Measurements from ENCODE around the gene PSEN1. TPM values are rescaled to one million over a fixed set of nuclear protein-coding genes. Genes with fewer than 3 reads are reported as not detected.

PSEN1 gene
- total RNA-seq, 1 experiment from 2014 or later, result 39.3 TPM

- Histone ChIP-seq H3K27me3 (ENCODE audit: control insufficient read depth, insufficient read depth, low read length) (no peaks in the 10 kb centered on the region), H3K27ac (ENCODE audit: low read length) (peak overlapping the region; percentile 54; the same call in 1 of the 2 replicates), H3K4me1 (ENCODE audit: control insufficient read depth, insufficient read depth, low read length) (peaks cover 18% of the 10 kb centered on the region), H3K4me3 (ENCODE audit: low read depth in 2 of 2, low read length in 2 of 2) (no peak overlapping the region), H3K9me3 (ENCODE audit: control insufficient read depth, insufficient read depth, low read depth, low read length) (no peaks in the 10 kb centered on the region), H3K36me3 (ENCODE audit: control insufficient read depth, insufficient read depth, low read length) (no peaks in the 10 kb centered on the region)
- in situ Hi-C loops (cut with HindIII; ENCODE audit: low pct_unique_long_range_greater_than_20kb, low sequenced_read_pairs), result no loop called here
- BruUV-seq (replicated peaks), result no TSS peak
- ATAC-seq (no peak), DNase-seq (ENCODE audit: low read depth, low spot score) (no peak)
- POLR2A ChIA-PET, result interaction anchor here (0.6 kb wide), 1 partner anchor 124 kb away, joined by 3 read pairs; no protein-coding TSS in a partner anchor
- TF ChIP-seq REST (IDR thresholded peaks at IDR 0.05; ENCODE audit: insufficient read depth in 1 of 2, low read depth in 2 of 2, low read length in 1 of 2), result no peak
- TF ChIP-seq SIN3A (IDR thresholded peaks at IDR 0.05; ENCODE audit: borderline replicate concordance, insufficient read depth, low read depth, low read length), result no peak
- no peak for TF ChIP-seq TCF7L2 (IDR thresholded peaks at IDR 0.05; ENCODE audit: low read depth, low read length)
- TF ChIP-seq POLR2AphosphoS5 (IDR thresholded peaks at IDR 0.05; ENCODE audit: low read depth, low read length), result no peak
- TF ChIP-seq, protein P1, sequence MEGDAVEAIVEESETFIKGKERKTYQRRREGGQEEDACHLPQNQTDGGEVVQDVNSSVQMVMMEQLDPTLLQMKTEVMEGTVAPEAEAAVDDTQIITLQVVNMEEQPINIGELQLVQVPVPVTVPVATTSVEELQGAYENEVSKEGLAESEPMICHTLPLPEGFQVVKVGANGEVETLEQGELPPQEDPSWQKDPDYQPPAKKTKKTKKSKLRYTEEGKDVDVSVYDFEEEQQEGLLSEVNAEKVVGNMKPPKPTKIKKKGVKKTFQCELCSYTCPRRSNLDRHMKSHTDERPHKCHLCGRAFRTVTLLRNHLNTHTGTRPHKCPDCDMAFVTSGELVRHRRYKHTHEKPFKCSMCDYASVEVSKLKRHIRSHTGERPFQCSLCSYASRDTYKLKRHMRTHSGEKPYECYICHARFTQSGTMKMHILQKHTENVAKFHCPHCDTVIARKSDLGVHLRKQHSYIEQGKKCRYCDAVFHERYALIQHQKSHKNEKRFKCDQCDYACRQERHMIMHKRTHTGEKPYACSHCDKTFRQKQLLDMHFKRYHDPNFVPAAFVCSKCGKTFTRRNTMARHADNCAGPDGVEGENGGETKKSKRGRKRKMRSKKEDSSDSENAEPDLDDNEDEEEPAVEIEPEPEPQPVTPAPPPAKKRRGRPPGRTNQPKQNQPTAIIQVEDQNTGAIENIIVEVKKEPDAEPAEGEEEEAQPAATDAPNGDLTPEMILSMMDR (IDR thresholded peaks at IDR 0.05), result no peak
- intact Hi-C loops (cut with micrococcal nuclease; ENCODE audit: unreplicated experiment), result no loop called here
- CTCF ChIA-PET, result no interaction called here
Observed at GRCh38 chr14:73225496-73225895, 89.2 kb downstream of the PSEN1 start.

- peak; percentile 78 for ATAC-seq
- ChIA-PET POLR2A (interaction anchor here (0.6 kb wide), 2 partner anchors 18 to 19 kb away, joined by 3 to 4 read pairs; no protein-coding TSS in a partner anchor), CTCF (interaction anchor here (0.7 kb wide), 1 partner anchor 56 kb away, joined by 3 read pairs; no protein-coding TSS in a partner anchor)
- intact Hi-C loops (cut with micrococcal nuclease; ENCODE audit: unreplicated experiment) (no loop called here), in situ Hi-C loops (cut with HindIII; ENCODE audit: low pct_unique_long_range_greater_than_20kb, low sequenced_read_pairs) (no loop called here)
- Histone ChIP-seq H3K27me3 (ENCODE audit: control insufficient read depth, insufficient read depth, low read length) (no peaks in the 10 kb centered on the region), H3K9me3 (ENCODE audit: control insufficient read depth, insufficient read depth, low read depth, low read length) (no peaks in the 10 kb centered on the region), H3K4me1 (ENCODE audit: control insufficient read depth, insufficient read depth, low read length) (peaks cover 27% of the 10 kb centered on the region), H3K4me3 (ENCODE audit: low read depth in 2 of 2, low read length in 2 of 2) (no peak overlapping the region), H3K27ac (ENCODE audit: low read length) (peak overlapping the region; percentile 83), H3K36me3 (ENCODE audit: control insufficient read depth, insufficient read depth, low read length) (no peaks in the 10 kb centered on the region)
- TF ChIP-seq, protein P1 (IDR thresholded peaks at IDR 0.05), result no peak
- TF ChIP-seq POLR2AphosphoS5 (IDR thresholded peaks at IDR 0.05; ENCODE audit: low read depth, low read length) (no peak; the same call in 1 of the 2 replicates), TCF7L2 (IDR thresholded peaks at IDR 0.05; ENCODE audit: low read depth, low read length) (no peak), SIN3A (IDR thresholded peaks at IDR 0.05; ENCODE audit: borderline replicate concordance, insufficient read depth, low read depth, low read length) (no peak), REST (IDR thresholded peaks at IDR 0.05; ENCODE audit: insufficient read depth in 1 of 2, low read depth in 2 of 2, low read length in 1 of 2) (no peak)
- DNase-seq (ENCODE audit: low read depth, low spot score), result peak; percentile 38
- BruUV-seq (replicated peaks), result no TSS peak
Observed at GRCh38 chr14:73227812-73228781, 91.8 kb downstream of the PSEN1 start.

Measured in Panc1 (cell line).